ENCODE results near the gene PDE4B. TPM values are rescaled to one million over a fixed set of nuclear protein-coding genes. Genes with fewer than 3 reads are reported as not detected.

The PDE4B gene
- total and polyA plus RNA-seq, 10 of the 15 experiments (the other 5 are each of a cell fraction or from before 2014, with no cell fraction given): 3.0 to 13.2 (median 5.7) TPM

DNA sequence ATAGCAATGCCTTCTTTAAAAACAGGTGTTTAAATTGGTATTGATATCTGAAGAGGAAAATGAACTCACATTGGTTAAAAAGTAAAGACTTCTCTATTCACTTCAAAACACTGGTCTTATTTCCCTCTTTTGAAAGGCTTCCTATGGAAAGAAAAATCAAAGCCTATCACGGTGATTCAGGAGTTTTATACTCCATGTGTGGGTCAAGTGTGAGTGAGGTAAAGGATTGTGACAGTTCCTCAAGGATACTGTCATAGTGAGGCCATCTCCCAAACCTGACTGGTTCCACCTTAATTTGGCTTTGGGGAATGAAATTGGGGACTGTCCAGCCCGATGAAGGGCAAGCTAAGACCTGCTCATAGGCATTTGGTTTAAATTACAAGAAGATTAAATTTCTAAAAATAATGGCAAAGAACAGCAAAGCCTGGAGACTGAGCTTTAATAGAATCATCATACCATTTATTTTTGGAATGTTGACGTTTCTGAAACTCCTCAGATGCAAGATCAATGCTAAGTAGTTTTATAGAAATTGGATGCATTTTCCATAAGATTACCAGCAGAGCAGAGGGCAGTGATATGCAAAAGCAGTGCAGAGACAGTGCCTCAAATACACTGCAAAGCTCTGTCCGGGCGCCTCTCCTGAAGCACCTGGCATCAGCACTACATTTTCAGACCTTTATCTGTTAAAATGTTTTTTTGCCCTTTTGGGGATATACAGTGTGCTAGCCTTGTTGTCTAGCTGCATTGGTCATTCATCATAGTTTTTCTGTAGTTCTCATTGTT, 439.2 kb downstream of the PDE4B start:
- Histone ChIP-seq H3K27me3 (replicated peaks in 1 of 2; ENCODE audit: control insufficient read depth in 2 of 2, insufficient read depth in 2 of 2, low read length in 1 of 2) (peaks cover 0 to 5% of the 10 kb centered on the region in 2 experiments; a peak in 2 of 4 replicates), H3K9ac (ENCODE audit: control insufficient read depth, insufficient read depth, low read length) (no peak overlapping the region), H3K27ac (ENCODE audit: control insufficient read depth, insufficient read depth) (no peak overlapping the region), H3K9me3 (replicated peaks; ENCODE audit: control insufficient read depth, insufficient read depth, low read length) (no peaks in the 10 kb centered on the region), H4K20me1 (ENCODE audit: control insufficient read depth, insufficient read depth) (no peaks in the 10 kb centered on the region), H2AFZ (ENCODE audit: control insufficient read depth, low read depth, low read length) (no peak overlapping the region), H3K36me3 (ENCODE audit: control insufficient read depth in 2 of 2, insufficient read depth in 2 of 2, low read length in 1 of 2) (no peaks in the 10 kb centered on the region), H3K4me1 (ENCODE audit: control insufficient read depth, insufficient read depth, low read length) (no peaks in the 10 kb centered on the region), H3K79me2 (ENCODE audit: control insufficient read depth, insufficient read depth, low read length) (no peaks in the 10 kb centered on the region), H3K4me3 (no peak overlapping the region), H3K4me2 (ENCODE audit: control insufficient read depth, insufficient read depth) (no peak overlapping the region)
- RAD21 ChIA-PET (ENCODE audit: unreplicated experiment): no interaction called here
- no peak for TF ChIP-seq JUNB (IDR thresholded peaks at IDR 0.05)
- no peak for TF ChIP-seq CHD4 (IDR thresholded peaks at IDR 0.05)
- TF ChIP-seq, protein P1, sequence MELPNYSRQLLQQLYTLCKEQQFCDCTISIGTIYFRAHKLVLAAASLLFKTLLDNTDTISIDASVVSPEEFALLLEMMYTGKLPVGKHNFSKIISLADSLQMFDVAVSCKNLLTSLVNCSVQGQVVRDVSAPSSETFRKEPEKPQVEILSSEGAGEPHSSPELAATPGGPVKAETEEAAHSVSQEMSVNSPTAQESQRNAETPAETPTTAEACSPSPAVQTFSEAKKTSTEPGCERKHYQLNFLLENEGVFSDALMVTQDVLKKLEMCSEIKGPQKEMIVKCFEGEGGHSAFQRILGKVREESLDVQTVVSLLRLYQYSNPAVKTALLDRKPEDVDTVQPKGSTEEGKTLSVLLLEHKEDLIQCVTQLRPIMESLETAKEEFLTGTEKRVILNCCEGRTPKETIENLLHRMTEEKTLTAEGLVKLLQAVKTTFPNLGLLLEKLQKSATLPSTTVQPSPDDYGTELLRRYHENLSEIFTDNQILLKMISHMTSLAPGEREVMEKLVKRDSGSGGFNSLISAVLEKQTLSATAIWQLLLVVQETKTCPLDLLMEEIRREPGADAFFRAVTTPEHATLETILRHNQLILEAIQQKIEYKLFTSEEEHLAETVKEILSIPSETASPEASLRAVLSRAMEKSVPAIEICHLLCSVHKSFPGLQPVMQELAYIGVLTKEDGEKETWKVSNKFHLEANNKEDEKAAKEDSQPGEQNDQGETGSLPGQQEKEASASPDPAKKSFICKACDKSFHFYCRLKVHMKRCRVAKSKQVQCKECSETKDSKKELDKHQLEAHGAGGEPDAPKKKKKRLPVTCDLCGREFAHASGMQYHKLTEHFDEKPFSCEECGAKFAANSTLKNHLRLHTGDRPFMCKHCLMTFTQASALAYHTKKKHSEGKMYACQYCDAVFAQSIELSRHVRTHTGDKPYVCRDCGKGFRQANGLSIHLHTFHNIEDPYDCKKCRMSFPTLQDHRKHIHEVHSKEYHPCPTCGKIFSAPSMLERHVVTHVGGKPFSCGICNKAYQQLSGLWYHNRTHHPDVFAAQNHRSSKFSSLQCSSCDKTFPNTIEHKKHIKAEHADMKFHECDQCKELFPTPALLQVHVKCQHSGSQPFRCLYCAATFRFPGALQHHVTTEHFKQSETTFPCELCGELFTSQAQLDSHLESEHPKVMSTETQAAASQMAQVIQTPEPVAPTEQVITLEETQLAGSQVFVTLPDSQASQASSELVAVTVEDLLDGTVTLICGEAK (IDR thresholded peaks at IDR 0.05; ENCODE audit: borderline replicate concordance): no peak
- TF ChIP-seq, protein P2, sequence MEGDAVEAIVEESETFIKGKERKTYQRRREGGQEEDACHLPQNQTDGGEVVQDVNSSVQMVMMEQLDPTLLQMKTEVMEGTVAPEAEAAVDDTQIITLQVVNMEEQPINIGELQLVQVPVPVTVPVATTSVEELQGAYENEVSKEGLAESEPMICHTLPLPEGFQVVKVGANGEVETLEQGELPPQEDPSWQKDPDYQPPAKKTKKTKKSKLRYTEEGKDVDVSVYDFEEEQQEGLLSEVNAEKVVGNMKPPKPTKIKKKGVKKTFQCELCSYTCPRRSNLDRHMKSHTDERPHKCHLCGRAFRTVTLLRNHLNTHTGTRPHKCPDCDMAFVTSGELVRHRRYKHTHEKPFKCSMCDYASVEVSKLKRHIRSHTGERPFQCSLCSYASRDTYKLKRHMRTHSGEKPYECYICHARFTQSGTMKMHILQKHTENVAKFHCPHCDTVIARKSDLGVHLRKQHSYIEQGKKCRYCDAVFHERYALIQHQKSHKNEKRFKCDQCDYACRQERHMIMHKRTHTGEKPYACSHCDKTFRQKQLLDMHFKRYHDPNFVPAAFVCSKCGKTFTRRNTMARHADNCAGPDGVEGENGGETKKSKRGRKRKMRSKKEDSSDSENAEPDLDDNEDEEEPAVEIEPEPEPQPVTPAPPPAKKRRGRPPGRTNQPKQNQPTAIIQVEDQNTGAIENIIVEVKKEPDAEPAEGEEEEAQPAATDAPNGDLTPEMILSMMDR (IDR thresholded peaks at IDR 0.05 in 2 of 3, conservative IDR thresholded peaks at IDR 0.05 in 1 of 3; ENCODE audit: control insufficient read depth in 2 of 3, extremely low read depth in 1 of 3, insufficient read depth in 1 of 3, low read depth in 3 of 3, low read length in 3 of 3): no peak
- TF ChIP-seq, protein P3, sequence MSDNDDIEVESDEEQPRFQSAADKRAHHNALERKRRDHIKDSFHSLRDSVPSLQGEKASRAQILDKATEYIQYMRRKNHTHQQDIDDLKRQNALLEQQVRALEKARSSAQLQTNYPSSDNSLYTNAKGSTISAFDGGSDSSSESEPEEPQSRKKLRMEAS (IDR thresholded peaks at IDR 0.05; ENCODE audit: low read depth, low read length): no peak
- TF ChIP-seq RELA (IDR thresholded peaks at IDR 0.05; ENCODE audit: borderline replicate concordance, partially characterized antibody): no peak
- 13% methylated on average over 5 of the region's 5 CpGs for WGBS (ENCODE audit: insufficient coverage, insufficient replicate concordance, low lambda C conversion rate, missing lambda C conversion rate)
- no peak for DNase-seq (ENCODE audit: low read depth, low spot score)
- no peak for ATAC-seq
- in situ Hi-C loops (cut with MboI) (loop anchor here (25.0 kb wide), 1 partner anchor 520 kb away; no protein-coding TSS in a partner anchor), intact Hi-C loops (cut with micrococcal nuclease; ENCODE audit: unreplicated experiment) (no loop called here)
- SMC1A ChIA-PET (ENCODE audit: uncharacterized antibody, unreplicated experiment): interaction anchor here (1.2 to 2.1 kb wide), 2 partner anchors 10 to 11 kb away, joined by 4 to 5 read pairs; no protein-coding TSS in a partner anchor
- BruUV-seq (replicated peaks): no TSS peak
- CTCF ChIA-PET: interaction anchor here (1.0 to 3.8 kb wide), 2 partner anchors 11 to 218 kb away, joined by 3 to 23 read pairs; no protein-coding TSS in a partner anchor
- POLR2A ChIA-PET: no interaction called here
- no peak for FAIRE-seq

Data from GM12878 (cell line).